ENCODE measurements around the gene AKT3. TPM values are rescaled to one million over a fixed set of nuclear protein-coding genes. Genes with fewer than 3 reads are reported as not detected.

Gene AKT3
- polyA plus RNA-seq, 3 donors: 0.81 to 1.7 (median 1.4) TPM

- Histone ChIP-seq H3K79me2 (ENCODE audit: insufficient read depth, low read length) (peaks cover 12% of the 10 kb centered on the region), H3K36me3 (replicated peaks in 1 of 2; ENCODE audit: control insufficient read depth in 1 of 2, insufficient read depth in 2 of 2, low read length in 2 of 2) (no peaks in the 10 kb centered on the region), H3K27ac (ENCODE audit: low read depth in 1 of 2, low read length in 2 of 2) (peak overlapping the region in 1 of 2 donors; percentile 97), H3K4me2 (replicated peaks; ENCODE audit: extremely low read depth, low read length, poor library complexity, severe bottlenecking) (no peak overlapping the region), H3K4me3 (replicated peaks in 1 of 3; ENCODE audit: low read depth in 2 of 3, low read length in 3 of 3) (peak overlapping the region in 1 of 3 experiments; percentile 53), H3K4me1 (ENCODE audit: control insufficient read depth in 1 of 2, insufficient read depth in 2 of 2, low read length in 2 of 2) (peaks cover 58 to 83% of the 10 kb centered on the region in 2 donors), H3K9me3 (replicated peaks in 1 of 2; ENCODE audit: control insufficient read depth in 1 of 2, insufficient read depth in 1 of 2, low read length in 2 of 2) (peaks cover 0 to 11% of the 10 kb centered on the region in 2 donors), H2AFZ (ENCODE audit: insufficient read depth, low read depth, low read length, poor library complexity, severe bottlenecking) (no peak overlapping the region), H4K20me1 (ENCODE audit: insufficient read depth, low read length) (no peaks in the 10 kb centered on the region), H3K27me3 (ENCODE audit: control insufficient read depth in 2 of 2, insufficient read depth in 2 of 2, low read length in 2 of 2) (no peaks in the 10 kb centered on the region), H3K9ac (ENCODE audit: insufficient read depth, low read length, poor library complexity, severe bottlenecking) (peak overlapping the region; percentile 71)
- H3K27me3 Mint-ChIP-seq (ENCODE audit: low read depth in 3 of 3): peaks cover 0 to 2% (median 0%) of the 10 kb centered on the region in 3 donors
- peak overlapping the region; percentile 96 to 100 (median 98) for H3K27ac Mint-ChIP-seq
- no peak for DNase-seq
- TF ChIP-seq, protein P1, sequence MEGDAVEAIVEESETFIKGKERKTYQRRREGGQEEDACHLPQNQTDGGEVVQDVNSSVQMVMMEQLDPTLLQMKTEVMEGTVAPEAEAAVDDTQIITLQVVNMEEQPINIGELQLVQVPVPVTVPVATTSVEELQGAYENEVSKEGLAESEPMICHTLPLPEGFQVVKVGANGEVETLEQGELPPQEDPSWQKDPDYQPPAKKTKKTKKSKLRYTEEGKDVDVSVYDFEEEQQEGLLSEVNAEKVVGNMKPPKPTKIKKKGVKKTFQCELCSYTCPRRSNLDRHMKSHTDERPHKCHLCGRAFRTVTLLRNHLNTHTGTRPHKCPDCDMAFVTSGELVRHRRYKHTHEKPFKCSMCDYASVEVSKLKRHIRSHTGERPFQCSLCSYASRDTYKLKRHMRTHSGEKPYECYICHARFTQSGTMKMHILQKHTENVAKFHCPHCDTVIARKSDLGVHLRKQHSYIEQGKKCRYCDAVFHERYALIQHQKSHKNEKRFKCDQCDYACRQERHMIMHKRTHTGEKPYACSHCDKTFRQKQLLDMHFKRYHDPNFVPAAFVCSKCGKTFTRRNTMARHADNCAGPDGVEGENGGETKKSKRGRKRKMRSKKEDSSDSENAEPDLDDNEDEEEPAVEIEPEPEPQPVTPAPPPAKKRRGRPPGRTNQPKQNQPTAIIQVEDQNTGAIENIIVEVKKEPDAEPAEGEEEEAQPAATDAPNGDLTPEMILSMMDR (IDR thresholded peaks at IDR 0.05): no peak
- H3K36me3 Mint-ChIP-seq: peaks cover 3 to 6% of the 10 kb centered on the region in 2 donors
- H3K4me3 Mint-ChIP-seq: no peak overlapping the region
- peaks cover 4 to 8% (median 6%) of the 10 kb centered on the region in 7 donors for H3K9me3 Mint-ChIP-seq
- intact Hi-C loops (cut with micrococcal nuclease): no loop called here
- peaks cover 66% of the 10 kb centered on the region for H3K4me1 Mint-ChIP-seq
These were observed 117.4 kb downstream of the AKT3 start for GRCh38 chr1:243732637-243733036.

- H3K4me3 ChIP-seq (replicated peaks in 1 of 3; ENCODE audit: low read depth in 2 of 3, low read length in 3 of 3): peak overlapping the region in 1 of 3 experiments; percentile 53
- peak overlapping the region; percentile 71 for H3K9ac ChIP-seq (ENCODE audit: insufficient read depth, low read length, poor library complexity, severe bottlenecking)
- H3K79me2 ChIP-seq (ENCODE audit: insufficient read depth, low read length): peaks cover 12% of the 10 kb centered on the region
- H3K27ac Mint-ChIP-seq: peak overlapping the region; percentile 96 to 100 (median 98)
- peaks cover 0 to 11% of the 10 kb centered on the region in 2 donors for H3K9me3 ChIP-seq (replicated peaks in 1 of 2; ENCODE audit: control insufficient read depth in 1 of 2, insufficient read depth in 1 of 2, low read length in 2 of 2)
- WGBS (ENCODE audit: insufficient coverage): 0% methylated on average over 2 of the region's 5 CpGs
- H2AFZ ChIP-seq (ENCODE audit: insufficient read depth, low read depth, low read length, poor library complexity, severe bottlenecking): no peak overlapping the region
- H3K4me1 ChIP-seq (ENCODE audit: control insufficient read depth in 1 of 2, insufficient read depth in 2 of 2, low read length in 2 of 2): peaks cover 62 to 86% of the 10 kb centered on the region in 2 donors
- H3K27ac ChIP-seq (ENCODE audit: low read depth in 1 of 2, low read length in 2 of 2): peak overlapping the region; percentile 81 to 97
- H3K4me2 ChIP-seq (replicated peaks; ENCODE audit: extremely low read depth, low read length, poor library complexity, severe bottlenecking): peak overlapping the region; percentile 54
- H3K4me3 Mint-ChIP-seq: peak overlapping the region in 1 of 2 donors; percentile 74
- intact Hi-C loops (cut with micrococcal nuclease): no loop called here
- H3K4me1 Mint-ChIP-seq: peaks cover 68% of the 10 kb centered on the region
- peaks cover 0 to 2% (median 0%) of the 10 kb centered on the region in 3 donors for H3K27me3 Mint-ChIP-seq (ENCODE audit: low read depth in 3 of 3)
- peaks cover 4 to 8% (median 6%) of the 10 kb centered on the region in 7 donors for H3K9me3 Mint-ChIP-seq
- TF ChIP-seq, protein P1 (IDR thresholded peaks at IDR 0.05): no peak
- H3K36me3 ChIP-seq (replicated peaks in 1 of 2; ENCODE audit: control insufficient read depth in 1 of 2, insufficient read depth in 2 of 2, low read length in 2 of 2): no peaks in the 10 kb centered on the region
- H4K20me1 ChIP-seq (ENCODE audit: insufficient read depth, low read length): no peaks in the 10 kb centered on the region
- no peaks in the 10 kb centered on the region for H3K27me3 ChIP-seq (ENCODE audit: control insufficient read depth in 2 of 2, insufficient read depth in 2 of 2, low read length in 2 of 2)
- peak; percentile 36 to 67 (median 59) for DNase-seq
- H3K36me3 Mint-ChIP-seq: peaks cover 3 to 6% of the 10 kb centered on the region in 2 donors
These were observed 117.9 kb downstream of the AKT3 start for GRCh38 chr1:243731974-243732625.

Measured in CD14-positive monocyte (primary cell).